Gastrocnemius medialis (tissue), 4 donors: Measurements from ENCODE around the gene ANKH. TPM values are rescaled to one million over a fixed set of nuclear protein-coding genes. Genes with fewer than 3 reads are reported as not detected.

Experiments used
- ATAC-seq, 2 donors: fragments of 150-250 bp; one replicate each; pipeline ENCODE4 v1.9.1; 2016
- DNase-seq, 2 donors: peaks; one replicate each; pipeline ENCODE4 v3.0.0-alpha.2; 2019
- H3K27ac ChIP-seq, 4 donors: fragments of 200-600 bp; sonication (generic); 1 replicate in 1 of 4; 2 replicates in 3 of 4; pipeline ENCODE4 v1.5.1; 2016 to 2018; ENCODE audit warnings: mild to moderate bottlenecking in 2 of 4, moderate library complexity in 1 of 4
- H3K27me3 ChIP-seq, 3 donors: fragments of 200-600 bp; sonication (generic) in 2 of 3; 1 replicate in 1 of 3; 2 replicates in 2 of 3; pipeline versions ENCODE4 v1.5.1 to v1.6.0; 2016 to 2019; ENCODE audit warnings: mild to moderate bottlenecking in 1 of 3, moderate library complexity in 1 of 3
- H3K36me3 ChIP-seq, 2 donors: fragments of 200-600 bp; sonication (generic) in 1 of 2; one replicate each; pipeline ENCODE4 v1.5.1; 2017 to 2018
- H3K4me1 ChIP-seq, 2 donors: fragments of 200-600 bp; sonication (generic) in 1 of 2; one replicate each; pipeline ENCODE4 v1.5.1; 2016 to 2017; ENCODE audit warnings: mild to moderate bottlenecking in 2 of 2
- H3K4me3 ChIP-seq, 4 donors: fragments of 200-600 bp; sonication (generic) in 3 of 4; 1 replicate in 1 of 4; 2 replicates in 3 of 4; pipeline ENCODE4 v1.5.1; 2016 to 2019; ENCODE audit warnings: mild to moderate bottlenecking in 2 of 4
- H3K9me3 ChIP-seq, 3 donors: fragments of 200-600 bp; sonication (generic) in 2 of 3; 1 replicate in 1 of 3; 2 replicates in 2 of 3; pipeline ENCODE4 v1.5.1; 2016 to 2019
- POLR2A ChIP-seq, 2 donors: fragments of 450-650 bp; IDR thresholded peaks; one replicate each; pipeline ENCODE4 v1.6.1; 2017; ENCODE audit warnings: antibody characterized with exemption in 2 of 2, mild to moderate bottlenecking in 2 of 2, moderate library complexity in 2 of 2
- in situ Hi-C, 4 donors: fragments of 200-750 bp; cut with MboI; loops; one replicate each; pipeline versions ENCODE4 v1.15.0 to v1.8.0; 2017; ENCODE audit warnings: low sequenced_read_pairs in 4 of 4
- intact Hi-C: fragments of 100-400 bp; cut with DNase I; formaldehyde crosslinking; loops from one replicate; pipeline ENCODE4 v1.15.1; 2023; ENCODE audit warnings: low total_unique reads
- total RNA-seq, 4 donors: library from RNA; depleted of rRNA; stranded (reverse); fragments of >200 nt; gene quantifications; one replicate each; pipeline versions ENCODE4 v1.1.0 to v1.2.3, GENCODE V29; 2016
- TF ChIP-seq, protein P1 (sequence below), 5 experiments: fragments of 450-650 bp in 3 of 5; fragments of 200-600 bp in 2 of 5; sonication (generic) in 2 of 5; IDR thresholded peaks in 4 of 5; conservative IDR thresholded peaks in 1 of 5; 1 replicate in 4 of 5; 2 replicates in 1 of 5; pipeline ENCODE4 v1.5.1; 2016 to 2019; ENCODE audit warnings: antibody characterized with exemption in 5 of 5, mild to moderate bottlenecking in 3 of 5, moderate library complexity in 3 of 5

Gene ANKH
- total RNA-seq, 4 donors from 2014 or later, result 33.5 to 52.1 (median 36.0) TPM

DNA sequence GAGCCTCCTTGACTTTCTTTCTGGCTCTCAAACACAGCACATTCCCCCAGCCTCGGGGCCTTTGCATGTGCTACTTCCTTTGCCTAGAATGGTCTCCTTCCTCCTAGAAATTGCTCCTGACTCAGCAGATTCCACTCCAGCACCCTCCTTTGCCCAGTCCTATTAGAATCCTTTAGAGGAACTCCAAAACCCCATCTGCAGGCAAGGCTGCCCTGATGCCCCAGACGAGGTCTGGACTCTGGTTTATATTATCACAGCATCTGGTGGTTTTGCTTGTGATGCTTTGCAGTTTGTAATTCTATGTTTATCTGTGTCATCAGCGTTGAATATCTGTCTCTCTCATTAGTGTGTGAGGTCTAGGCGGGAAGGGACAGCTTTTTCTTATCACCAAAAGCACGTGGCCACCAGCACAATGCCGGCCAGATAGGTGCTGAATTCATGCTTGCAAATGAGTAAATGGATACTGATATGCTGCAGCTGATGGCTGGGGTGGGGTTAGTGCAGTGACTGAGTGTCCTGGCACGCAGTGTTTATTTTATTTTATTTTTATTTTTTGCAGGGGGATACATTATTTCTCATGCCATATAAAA, 30.0 kb upstream of the ANKH start:
- no peaks in the 10 kb centered on the region for H3K4me1 ChIP-seq
- intact Hi-C loops, result no loop called here
- H3K9me3 ChIP-seq, result no peaks in the 10 kb centered on the region
- no peaks in the 10 kb centered on the region for H3K27me3 ChIP-seq
- DNase-seq (no peak), ATAC-seq (peak in 1 of 2 donors; percentile 51)
- TF ChIP-seq, protein P1, sequence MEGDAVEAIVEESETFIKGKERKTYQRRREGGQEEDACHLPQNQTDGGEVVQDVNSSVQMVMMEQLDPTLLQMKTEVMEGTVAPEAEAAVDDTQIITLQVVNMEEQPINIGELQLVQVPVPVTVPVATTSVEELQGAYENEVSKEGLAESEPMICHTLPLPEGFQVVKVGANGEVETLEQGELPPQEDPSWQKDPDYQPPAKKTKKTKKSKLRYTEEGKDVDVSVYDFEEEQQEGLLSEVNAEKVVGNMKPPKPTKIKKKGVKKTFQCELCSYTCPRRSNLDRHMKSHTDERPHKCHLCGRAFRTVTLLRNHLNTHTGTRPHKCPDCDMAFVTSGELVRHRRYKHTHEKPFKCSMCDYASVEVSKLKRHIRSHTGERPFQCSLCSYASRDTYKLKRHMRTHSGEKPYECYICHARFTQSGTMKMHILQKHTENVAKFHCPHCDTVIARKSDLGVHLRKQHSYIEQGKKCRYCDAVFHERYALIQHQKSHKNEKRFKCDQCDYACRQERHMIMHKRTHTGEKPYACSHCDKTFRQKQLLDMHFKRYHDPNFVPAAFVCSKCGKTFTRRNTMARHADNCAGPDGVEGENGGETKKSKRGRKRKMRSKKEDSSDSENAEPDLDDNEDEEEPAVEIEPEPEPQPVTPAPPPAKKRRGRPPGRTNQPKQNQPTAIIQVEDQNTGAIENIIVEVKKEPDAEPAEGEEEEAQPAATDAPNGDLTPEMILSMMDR (IDR thresholded peaks at IDR 0.05 in 4 of 5, conservative IDR thresholded peaks at IDR 0.05 in 1 of 5), result no peak
- TF ChIP-seq POLR2A (IDR thresholded peaks at IDR 0.05), result no peak
- in situ Hi-C loops, result no loop called here
- H3K4me3 ChIP-seq, result no peak overlapping the region
- no peaks in the 10 kb centered on the region for H3K36me3 ChIP-seq
- peak overlapping the region; percentile 21 to 62 (median 50) for H3K27ac ChIP-seq

DNA sequence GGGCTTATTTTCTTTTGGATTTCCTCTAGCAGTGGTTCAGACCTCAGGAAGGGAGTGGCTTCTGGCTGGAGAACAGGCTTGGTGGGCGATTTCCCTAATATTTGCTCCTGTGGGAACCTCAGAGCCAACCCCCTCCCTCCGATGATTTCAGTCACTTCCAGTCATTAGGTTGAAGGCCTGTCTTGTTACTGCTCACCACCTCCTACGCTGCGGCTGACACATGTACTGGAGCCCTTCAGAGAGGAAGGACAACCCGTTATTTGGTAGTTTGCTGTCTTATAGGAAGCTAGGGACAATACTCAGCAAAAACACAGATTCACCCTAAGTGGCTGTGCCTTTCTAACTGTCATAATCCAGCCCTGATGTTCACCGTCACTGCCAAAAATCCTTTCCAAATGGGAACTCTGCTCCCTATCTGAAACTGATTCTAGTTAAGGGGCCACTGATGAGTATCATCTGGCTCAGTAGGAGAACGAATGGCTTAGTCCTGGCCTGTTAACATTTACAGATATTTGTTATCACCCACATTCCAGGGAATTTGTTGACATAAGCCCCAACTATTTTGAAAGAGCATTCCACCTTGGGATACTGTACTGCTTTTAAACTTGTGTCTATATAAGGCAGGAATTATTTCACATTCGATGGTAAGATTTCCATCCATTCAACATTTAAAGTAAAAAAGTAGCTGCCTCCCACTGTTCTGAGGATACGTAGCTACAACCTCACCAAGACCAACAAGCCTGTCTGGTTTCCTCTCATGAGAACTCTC, 29.3 kb upstream of the ANKH start:
- ATAC-seq (peak; percentile 49 to 79), DNase-seq (peak in 1 of 2 donors; percentile 33)
- Histone ChIP-seq H3K27ac (peak overlapping the region; percentile 21 to 62 (median 50)), H3K27me3 (no peaks in the 10 kb centered on the region), H3K4me3 (no peak overlapping the region), H3K4me1 (no peaks in the 10 kb centered on the region), H3K36me3 (no peaks in the 10 kb centered on the region), H3K9me3 (no peaks in the 10 kb centered on the region)
- TF ChIP-seq POLR2A (IDR thresholded peaks at IDR 0.05), result no peak
- TF ChIP-seq, protein P1 (IDR thresholded peaks at IDR 0.05 in 4 of 5, conservative IDR thresholded peaks at IDR 0.05 in 1 of 5), result no peak
- in situ Hi-C loops, result no loop called here
- intact Hi-C loops, result no loop called here

DNA sequence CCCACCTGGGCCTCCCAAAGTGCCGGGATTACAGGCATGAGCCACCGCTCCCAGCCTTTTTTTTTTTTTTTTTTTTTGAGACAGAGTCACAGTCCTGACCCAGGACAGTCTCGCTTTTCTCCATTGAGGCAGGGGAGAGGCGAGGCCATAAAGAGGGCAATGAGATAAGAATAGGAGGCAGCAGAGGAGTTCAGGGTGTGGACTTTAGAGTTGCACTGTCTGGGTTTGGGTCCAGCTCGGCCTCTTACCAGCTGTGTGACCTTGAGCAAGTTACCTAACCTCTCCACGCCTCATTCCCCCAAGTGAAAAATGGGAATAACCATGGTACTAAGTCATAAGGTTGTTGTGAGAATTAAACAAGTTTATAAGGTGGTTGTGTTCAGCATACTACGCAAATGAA, 24.6 kb upstream of the ANKH start:
- DNase-seq (no peak), ATAC-seq (no peak)
- Histone ChIP-seq H3K4me3 (no peak overlapping the region), H3K9me3 (no peaks in the 10 kb centered on the region), H3K27me3 (no peaks in the 10 kb centered on the region), H3K27ac (no peak overlapping the region), H3K4me1 (no peaks in the 10 kb centered on the region), H3K36me3 (no peaks in the 10 kb centered on the region)
- in situ Hi-C loops (no loop called here), intact Hi-C loops (no loop called here)
- TF ChIP-seq, protein P1 (IDR thresholded peaks at IDR 0.05 in 4 of 5, conservative IDR thresholded peaks at IDR 0.05 in 1 of 5), result no peak
- TF ChIP-seq POLR2A (IDR thresholded peaks at IDR 0.05), result no peak

DNA sequence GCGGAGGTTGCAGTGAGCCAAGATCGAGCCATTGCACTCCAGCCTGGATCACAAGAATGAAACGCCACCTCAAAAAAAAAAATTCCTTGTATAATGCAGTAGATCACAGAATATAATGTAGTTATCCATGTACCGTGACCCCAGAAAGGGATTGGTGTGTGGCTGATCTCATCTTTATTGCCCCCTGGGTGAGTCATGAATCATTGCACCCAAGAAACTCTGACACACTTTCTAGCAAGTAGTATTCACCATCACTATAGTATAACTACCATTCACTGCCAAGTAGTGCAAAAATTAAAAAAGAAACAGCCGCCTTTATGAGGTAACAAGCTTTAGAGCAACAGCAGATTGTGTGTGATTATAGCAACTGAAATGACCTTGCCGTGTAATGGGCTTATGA, 23.7 kb upstream of the ANKH start:
- Histone ChIP-seq H3K4me1 (no peaks in the 10 kb centered on the region), H3K36me3 (no peaks in the 10 kb centered on the region), H3K27me3 (no peaks in the 10 kb centered on the region), H3K9me3 (no peaks in the 10 kb centered on the region), H3K27ac (no peak overlapping the region), H3K4me3 (no peak overlapping the region)
- intact Hi-C loops, result no loop called here
- ATAC-seq, result no peak
- DNase-seq, result no peak
- in situ Hi-C loops, result no loop called here
- no peak for TF ChIP-seq POLR2A (IDR thresholded peaks at IDR 0.05)
- TF ChIP-seq, protein P1 (IDR thresholded peaks at IDR 0.05 in 4 of 5, conservative IDR thresholded peaks at IDR 0.05 in 1 of 5), result no peak
